Mesendoderm (in vitro differentiated cells): ENCODE measurements around the gene C6orf163.

Experiments
- DNase-seq: peaks from one replicate; pipeline ENCODE4 v3.0.0; 2013
- H2AK5ac ChIP-seq: 2 replicates; pipeline ENCODE4 v1.6.1; 2013; ENCODE audit warnings: low read length, inconsistent platforms
- H2BK120ac ChIP-seq: 2 replicates; pipeline ENCODE4 v1.6.1; 2013; ENCODE audit warnings: low read depth, mild to moderate bottlenecking, low read length, moderate library complexity, mixed read lengths
- H2BK15ac ChIP-seq: replicated peaks from 2 replicates; pipeline ENCODE4 v1.6.1; 2013; ENCODE audit warnings: low read depth, mild to moderate bottlenecking, moderate library complexity
- H2BK5ac ChIP-seq: 2 replicates; pipeline ENCODE4 v1.6.1; 2013; ENCODE audit warnings: low read length, inconsistent platforms
- H3K18ac ChIP-seq: 2 replicates; pipeline ENCODE4 v1.6.1; 2013; ENCODE audit warnings: mild to moderate bottlenecking, low read length, mixed read lengths
- H3K23ac ChIP-seq: one replicate; pipeline ENCODE4 v1.6.1; 2013; ENCODE audit warnings: low read length
- H3K27ac ChIP-seq: 2 replicates; pipeline ENCODE4 v1.5.1; 2013; ENCODE audit warnings: low read depth, mild to moderate bottlenecking, inconsistent platforms, low read length, moderate library complexity
- H3K27me3 ChIP-seq: 2 replicates; pipeline ENCODE4 v1.6.1; 2013; ENCODE audit warnings: low read length, control low read depth, mild to moderate bottlenecking, inconsistent platforms; ENCODE audit not compliant: insufficient read depth, poor library complexity
- H3K36me3 ChIP-seq: 2 replicates; pipeline ENCODE4 v1.6.1; 2013; ENCODE audit warnings: low read length, inconsistent platforms; ENCODE audit not compliant: control insufficient read depth, insufficient read depth
- H3K4ac ChIP-seq: one replicate; pipeline ENCODE4 v1.6.1; 2013; ENCODE audit warnings: low read depth, mild to moderate bottlenecking, low read length, moderate library complexity
- H3K4me1 ChIP-seq: 2 replicates; pipeline ENCODE4 v1.6.1; 2013; ENCODE audit warnings: low read depth, low read length, inconsistent platforms; ENCODE audit not compliant: control insufficient read depth
- H3K4me2 ChIP-seq: 2 replicates; pipeline ENCODE4 v1.6.1; 2013; ENCODE audit warnings: low read length
- H3K4me3 ChIP-seq: 2 replicates; pipeline ENCODE4 v1.5.1; 2013; ENCODE audit warnings: mild to moderate bottlenecking, low read length
- H3K56ac ChIP-seq: one replicate; pipeline ENCODE4 v1.6.1; 2013; ENCODE audit warnings: low read length
- H3K79me1 ChIP-seq: 2 replicates; pipeline ENCODE4 v1.6.1; 2013; ENCODE audit warnings: low read length, inconsistent platforms
- H3K79me2 ChIP-seq: 2 replicates; pipeline ENCODE4 v1.6.1; 2013; ENCODE audit warnings: mild to moderate bottlenecking, low read length; ENCODE audit not compliant: control insufficient read depth, insufficient read depth
- H3K9ac ChIP-seq: 2 replicates; pipeline ENCODE4 v1.6.1; 2013; ENCODE audit warnings: low read length, inconsistent platforms
- H4K5ac ChIP-seq: one replicate; pipeline ENCODE4 v1.6.1; 2013; ENCODE audit warnings: low read length
- H4K8ac ChIP-seq: one replicate; pipeline ENCODE4 v1.6.1; 2013; ENCODE audit warnings: low read depth, mild to moderate bottlenecking, control low read depth, low read length, moderate library complexity
- WGBS: extraction: QIAGEN DNeasy Blood & Tissue Kit; methylation state at CpG from one replicate; pipeline ENCODE4 v1.1.7; 2013; ENCODE audit warnings: low lambda C conversion rate, missing lambda C conversion rate; ENCODE audit not compliant: insufficient coverage; ENCODE audit errors: extremely low coverage; 5-methylcytosine and 5-hydroxymethylcytosine counted together

C6orf163 gene

DNA sequence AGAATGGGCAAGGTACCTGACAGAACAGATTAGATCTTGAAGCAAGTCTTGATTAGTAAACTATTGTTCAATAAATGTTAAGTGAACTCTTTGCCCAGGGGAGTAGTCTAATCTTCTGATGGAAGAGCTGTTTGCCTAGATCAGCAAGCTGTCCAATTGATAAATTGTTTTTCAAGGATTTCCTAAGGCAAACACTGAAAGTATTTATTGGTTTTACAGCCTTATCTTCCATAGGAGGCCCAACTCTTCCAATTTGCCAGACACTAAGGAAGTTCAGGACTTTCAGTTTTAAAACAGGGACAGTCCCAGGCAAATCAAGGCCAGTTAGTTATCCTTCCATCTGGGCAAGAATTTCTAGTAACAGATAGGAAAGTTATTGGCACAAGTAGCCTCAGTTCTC lies 1.8 kb upstream of the C6orf163 start:
- Histone ChIP-seq H4K5ac (no peak overlapping the region), H3K36me3 (no peaks in the 10 kb centered on the region), H3K18ac (no peak overlapping the region), H3K56ac (no peak overlapping the region), H2BK15ac (no peak overlapping the region), H3K79me1 (no peaks in the 10 kb centered on the region), H2AK5ac (no peak overlapping the region), H2BK120ac (no peak overlapping the region), H3K27me3 (no peaks in the 10 kb centered on the region), H3K23ac (no peak overlapping the region), H3K79me2 (no peaks in the 10 kb centered on the region), H3K4me2 (no peak overlapping the region), H3K4ac (no peak overlapping the region), H2BK5ac (no peak overlapping the region), H3K9ac (no peak overlapping the region), H3K27ac (no peak overlapping the region), H4K8ac (no peak overlapping the region), H3K4me3 (no peak overlapping the region), H3K4me1 (no peaks in the 10 kb centered on the region)
- DNase-seq = no peak

DNA sequence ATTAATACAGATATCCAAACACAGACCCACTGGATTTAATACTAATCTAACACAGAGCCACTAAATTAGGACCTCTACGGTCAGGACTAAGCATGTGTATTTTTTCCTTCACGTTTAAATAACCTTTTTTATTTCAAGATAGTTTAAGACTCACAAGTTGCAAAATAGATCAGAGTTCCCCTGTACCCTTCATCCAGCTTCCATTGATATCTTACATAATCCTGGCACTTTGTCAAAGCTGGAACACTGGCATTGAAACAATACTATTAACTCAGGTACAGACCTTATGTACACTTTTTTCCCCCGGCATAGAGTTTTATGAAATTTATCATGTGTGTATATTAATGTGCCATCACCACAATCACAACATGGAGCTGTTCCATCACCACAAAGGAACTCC lies 2.1 kb downstream of the C6orf163 start:
- no peak overlapping the region for H3K4me3 ChIP-seq
- no CpG with 5 or more reads among the region's 3 CpGs for WGBS
- no peak overlapping the region for H3K23ac ChIP-seq

DNA sequence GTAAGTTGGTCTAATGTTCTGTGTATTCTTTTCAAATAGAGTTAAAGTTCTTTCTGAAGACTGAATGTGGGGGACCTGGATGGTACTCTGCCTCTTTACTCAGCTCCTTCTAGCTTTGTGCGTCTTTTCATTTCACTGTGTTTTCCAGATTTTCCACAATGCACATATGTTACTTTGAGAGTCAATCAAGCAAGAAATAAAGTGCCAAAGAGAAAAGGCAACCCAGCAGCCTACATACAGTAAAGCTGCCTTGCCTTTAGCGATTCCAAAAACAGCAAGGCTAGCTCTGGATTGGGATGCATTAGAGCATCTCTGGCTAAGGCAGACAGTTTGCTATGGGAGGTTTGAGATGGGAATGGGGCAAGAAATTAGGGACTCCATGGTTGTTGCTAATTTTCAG lies 5.3 kb downstream of the C6orf163 start:
- no peak overlapping the region for H3K56ac ChIP-seq
- H3K4me1 ChIP-seq = no peaks in the 10 kb centered on the region
- no peak overlapping the region for H2BK5ac ChIP-seq
- H3K4me3 ChIP-seq = no peak overlapping the region
- H3K79me2 ChIP-seq = no peaks in the 10 kb centered on the region
- no peak overlapping the region for H3K18ac ChIP-seq
- H3K79me1 ChIP-seq = no peaks in the 10 kb centered on the region
- no peaks in the 10 kb centered on the region for H3K27me3 ChIP-seq
- no peak for DNase-seq
- no peak overlapping the region for H3K27ac ChIP-seq
- H4K5ac ChIP-seq = no peak overlapping the region
- H3K9ac ChIP-seq = no peak overlapping the region
- WGBS = no CpG with 5 or more reads among the region's 2 CpGs
- H3K23ac ChIP-seq = no peak overlapping the region
- no peak overlapping the region for H2BK15ac ChIP-seq
- H3K36me3 ChIP-seq = no peaks in the 10 kb centered on the region
- no peak overlapping the region for H3K4ac ChIP-seq
- no peak overlapping the region for H4K8ac ChIP-seq
- H3K4me2 ChIP-seq = no peak overlapping the region
- no peak overlapping the region for H2AK5ac ChIP-seq
- H2BK120ac ChIP-seq = no peak overlapping the region

More for the DNA sequence above, 2.1 kb downstream of the C6orf163 start:
- H2BK15ac ChIP-seq = no peak overlapping the region
- H2BK120ac ChIP-seq = no peak overlapping the region
- H4K8ac ChIP-seq = no peak overlapping the region
- H3K36me3 ChIP-seq = no peaks in the 10 kb centered on the region
- H3K27me3 ChIP-seq = no peaks in the 10 kb centered on the region
- H3K4me1 ChIP-seq = no peaks in the 10 kb centered on the region
- no peak overlapping the region for H2AK5ac ChIP-seq
- no peak overlapping the region for H4K5ac ChIP-seq
- no peak for DNase-seq
- no peak overlapping the region for H3K56ac ChIP-seq
- no peaks in the 10 kb centered on the region for H3K79me2 ChIP-seq
- H3K4ac ChIP-seq = no peak overlapping the region
- no peak overlapping the region for H3K18ac ChIP-seq
- H2BK5ac ChIP-seq = no peak overlapping the region
- no peak overlapping the region for H3K9ac ChIP-seq
- no peak overlapping the region for H3K27ac ChIP-seq
- H3K79me1 ChIP-seq = no peaks in the 10 kb centered on the region
- no peak overlapping the region for H3K4me2 ChIP-seq

DNA sequence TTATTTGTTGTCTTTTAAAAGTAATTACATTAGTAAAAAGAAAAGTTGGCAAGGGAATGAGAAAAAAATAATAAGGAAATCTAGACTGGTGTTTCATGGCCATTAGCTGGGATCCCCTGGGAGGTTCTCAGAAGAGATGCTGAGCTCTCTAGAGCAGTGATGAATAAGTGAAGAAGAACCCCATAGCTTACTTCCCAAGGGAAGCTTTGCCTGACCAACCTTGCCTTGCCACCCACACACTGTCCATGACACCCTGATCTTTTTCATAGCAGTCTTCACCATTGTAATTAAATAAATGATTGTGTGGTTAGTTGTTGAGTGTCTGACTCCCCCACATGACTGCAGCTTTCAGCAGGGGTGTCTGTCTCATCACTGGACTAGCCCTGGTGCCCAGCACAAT lies 5.9 kb downstream of the C6orf163 start:
- H4K5ac ChIP-seq = no peak overlapping the region
- no peak overlapping the region for H2BK5ac ChIP-seq
- no peak overlapping the region for H3K4me3 ChIP-seq
- H3K56ac ChIP-seq = no peak overlapping the region
- no peaks in the 10 kb centered on the region for H3K36me3 ChIP-seq
- no peaks in the 10 kb centered on the region for H3K79me1 ChIP-seq
- no peak overlapping the region for H3K27ac ChIP-seq
- H3K18ac ChIP-seq = no peak overlapping the region
- no peak overlapping the region for H2BK120ac ChIP-seq
- no peak overlapping the region for H2AK5ac ChIP-seq
- H2BK15ac ChIP-seq = no peak overlapping the region
- H3K27me3 ChIP-seq = no peaks in the 10 kb centered on the region
- H3K4ac ChIP-seq = no peak overlapping the region
- H3K23ac ChIP-seq = no peak overlapping the region
- no peaks in the 10 kb centered on the region for H3K4me1 ChIP-seq
- H3K4me2 ChIP-seq = no peak overlapping the region
- H4K8ac ChIP-seq = no peak overlapping the region
- no peak overlapping the region for H3K9ac ChIP-seq
- no peaks in the 10 kb centered on the region for H3K79me2 ChIP-seq
- DNase-seq = no peak

DNA sequence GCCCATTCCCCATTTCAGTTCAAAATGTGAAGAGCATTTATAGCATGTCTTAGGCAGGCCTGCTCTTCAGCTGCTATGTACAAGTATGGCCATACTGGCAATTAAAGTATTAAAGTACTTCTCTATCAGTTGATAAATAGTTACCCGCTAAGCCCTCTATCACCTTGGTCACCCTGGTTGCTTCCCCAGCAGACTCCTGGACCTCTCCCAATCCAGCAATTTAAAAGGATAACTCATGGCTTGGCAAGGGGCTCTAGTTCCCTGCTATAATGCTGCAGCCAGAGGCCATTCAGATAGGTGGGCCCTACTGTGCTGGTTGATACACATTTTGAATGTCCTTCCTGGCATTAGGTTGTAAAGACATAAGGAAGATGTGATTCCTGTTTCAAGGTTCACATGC lies 7.0 kb downstream of the C6orf163 start:
- no CpG with 5 or more reads among the region's 1 CpG for WGBS
- H3K79me1 ChIP-seq = no peaks in the 10 kb centered on the region
- H3K27me3 ChIP-seq = no peaks in the 10 kb centered on the region
- no peak overlapping the region for H3K9ac ChIP-seq
- H4K8ac ChIP-seq = no peak overlapping the region
- H3K56ac ChIP-seq = no peak overlapping the region
- H3K18ac ChIP-seq = no peak overlapping the region
- no peak overlapping the region for H3K4ac ChIP-seq
- no peak overlapping the region for H3K23ac ChIP-seq
- H3K36me3 ChIP-seq = no peaks in the 10 kb centered on the region
- no peak overlapping the region for H2BK120ac ChIP-seq
- H2AK5ac ChIP-seq = no peak overlapping the region
- H4K5ac ChIP-seq = no peak overlapping the region
- no peak overlapping the region for H3K4me3 ChIP-seq
- no peak overlapping the region for H3K27ac ChIP-seq
- no peak overlapping the region for H2BK5ac ChIP-seq
- no peaks in the 10 kb centered on the region for H3K4me1 ChIP-seq
- H2BK15ac ChIP-seq = no peak overlapping the region
- no peak for DNase-seq
- H3K4me2 ChIP-seq = no peak overlapping the region
- no peaks in the 10 kb centered on the region for H3K79me2 ChIP-seq

DNA sequence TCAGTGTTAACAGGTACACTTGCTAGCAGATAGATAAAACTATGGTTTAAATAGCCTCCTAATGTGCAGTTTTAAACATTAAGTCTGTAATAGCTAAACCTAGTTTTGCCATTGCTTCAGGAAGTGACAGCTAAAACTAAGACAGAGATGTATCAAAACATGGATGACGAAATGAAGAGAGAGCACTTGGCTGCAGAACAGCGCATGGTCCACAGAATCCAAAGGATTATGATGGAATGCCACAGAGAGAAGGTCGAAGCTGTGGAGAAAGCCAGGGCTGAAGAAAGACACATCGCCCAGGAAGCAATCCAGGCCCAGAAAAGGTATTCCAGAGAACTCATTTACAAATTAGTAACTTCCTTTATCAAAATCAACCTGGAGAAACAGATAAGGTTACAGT lies 11.6 kb downstream of the C6orf163 start:
- Histone ChIP-seq H2AK5ac (no peak overlapping the region), H2BK15ac (no peak overlapping the region), H4K8ac (no peak overlapping the region), H3K79me2 (no peaks in the 10 kb centered on the region), H2BK5ac (no peak overlapping the region), H3K4me2 (no peak overlapping the region), H4K5ac (no peak overlapping the region), H3K4me3 (no peak overlapping the region), H3K56ac (no peak overlapping the region), H3K36me3 (no peaks in the 10 kb centered on the region), H3K4me1 (no peaks in the 10 kb centered on the region), H3K23ac (no peak overlapping the region), H3K27ac (no peak overlapping the region), H2BK120ac (no peak overlapping the region), H3K4ac (no peak overlapping the region), H3K18ac (no peak overlapping the region), H3K9ac (no peak overlapping the region), H3K79me1 (no peaks in the 10 kb centered on the region), H3K27me3 (no peaks in the 10 kb centered on the region)
- DNase-seq = no peak
- WGBS = no CpG with 5 or more reads among the region's 4 CpGs
